ENCODE results near the gene DOCK8. TPM values are rescaled to one million over a fixed set of nuclear protein-coding genes. Genes with fewer than 3 reads are reported as not detected.

Gene DOCK8
- total RNA-seq, 3 donors from 2014 or later: 18.4 to 34.1 (median 20.8) TPM

GRCh38 chr9:488448-488847 lies 273.8 kb downstream of the DOCK8 start:
- no peak for DNase-seq (ENCODE audit: low spot score in 2 of 2)
- H3K27me3 ChIP-seq: no peaks in the 10 kb centered on the region

GRCh38 chr9:489198-490197 lies 274.8 kb downstream of the DOCK8 start:
- intact Hi-C loops (cut with DNase I; ENCODE audit: low total_unique reads): no loop called here
- H3K36me3 ChIP-seq: no peaks in the 10 kb centered on the region
- no peak overlapping the region for H3K27ac ChIP-seq
- no peaks in the 10 kb centered on the region for H3K9me3 ChIP-seq
- DNase-seq (ENCODE audit: low spot score in 2 of 2): no peak
- no peak overlapping the region for H3K4me3 ChIP-seq
- no peak for TF ChIP-seq CTCF (IDR thresholded peaks at IDR 0.05)
- no peak for TF ChIP-seq POLR2A (IDR thresholded peaks at IDR 0.05)
- TF ChIP-seq POLR2AphosphoS5 (IDR thresholded peaks at IDR 0.05): no peak
- H3K27me3 ChIP-seq: no peaks in the 10 kb centered on the region
- no peaks in the 10 kb centered on the region for H3K4me1 ChIP-seq

More at GRCh38 chr9:488448-488847, 273.8 kb downstream of the DOCK8 start:
- TF ChIP-seq POLR2AphosphoS5 (IDR thresholded peaks at IDR 0.05): no peak
- no peak for TF ChIP-seq POLR2A (IDR thresholded peaks at IDR 0.05)
- TF ChIP-seq CTCF (IDR thresholded peaks at IDR 0.05): no peak
- intact Hi-C loops (cut with DNase I; ENCODE audit: low total_unique reads): no loop called here
- Histone ChIP-seq H3K27ac (no peak overlapping the region), H3K4me1 (no peaks in the 10 kb centered on the region), H3K4me3 (no peak overlapping the region), H3K9me3 (no peaks in the 10 kb centered on the region), H3K36me3 (no peaks in the 10 kb centered on the region)

GRCh38 chr9:494764-495163 lies 280.1 kb downstream of the DOCK8 start:
- DNase-seq (ENCODE audit: low spot score in 2 of 2): no peak
- H3K27ac ChIP-seq: no peak overlapping the region
- no peak overlapping the region for H3K4me3 ChIP-seq
- TF ChIP-seq POLR2AphosphoS5 (IDR thresholded peaks at IDR 0.05): no peak
- TF ChIP-seq CTCF (IDR thresholded peaks at IDR 0.05): no peak
- no peak for TF ChIP-seq POLR2A (IDR thresholded peaks at IDR 0.05)
- intact Hi-C loops (cut with DNase I; ENCODE audit: low total_unique reads): no loop called here
- no peaks in the 10 kb centered on the region for H3K9me3 ChIP-seq
- H3K36me3 ChIP-seq: no peaks in the 10 kb centered on the region
- H3K27me3 ChIP-seq: no peaks in the 10 kb centered on the region
- no peaks in the 10 kb centered on the region for H3K4me1 ChIP-seq

- Histone ChIP-seq H3K27ac (no peak overlapping the region), H3K4me3 (no peak overlapping the region)
Measured at GRCh38 chr9:495739-496138, 281.1 kb downstream of the DOCK8 start.

More at GRCh38 chr9:495739-496138, 281.1 kb downstream of the DOCK8 start:
- TF ChIP-seq POLR2A (IDR thresholded peaks at IDR 0.05): no peak
- no peak for TF ChIP-seq CTCF (IDR thresholded peaks at IDR 0.05)
- no peak for TF ChIP-seq POLR2AphosphoS5 (IDR thresholded peaks at IDR 0.05)
- Histone ChIP-seq H3K9me3 (no peaks in the 10 kb centered on the region), H3K4me1 (no peaks in the 10 kb centered on the region), H3K36me3 (no peaks in the 10 kb centered on the region), H3K27me3 (no peaks in the 10 kb centered on the region)
- no peak for DNase-seq (ENCODE audit: low spot score in 2 of 2)
- intact Hi-C loops (cut with DNase I; ENCODE audit: low total_unique reads): no loop called here
